ENCODE measurements around the gene CERS1.

Gene CERS1

GRCh38 chr19:18856385-18857126, 39.4 kb downstream of the CERS1 start:
- no peak for DNase-seq (ENCODE audit: low read depth in 3 of 3)

GRCh38 chr19:18855647-18856384, 40.1 kb downstream of the CERS1 start:
- no peak for DNase-seq (ENCODE audit: low read depth in 3 of 3)

- DNase-seq (ENCODE audit: low read depth in 3 of 3) = no peak
Observed at GRCh38 chr19:18854982-18855381, 41.0 kb downstream of the CERS1 start.

- DNase-seq (ENCODE audit: low read depth in 3 of 3) = no peak
Observed at GRCh38 chr19:18853755-18854427, 42.1 kb downstream of the CERS1 start.

GRCh38 chr19:18852648-18853047, 43.3 kb downstream of the CERS1 start:
- no peak for DNase-seq (ENCODE audit: low read depth in 3 of 3)

GRCh38 chr19:18851673-18852325, 44.2 kb downstream of the CERS1 start:
- DNase-seq (ENCODE audit: low read depth in 3 of 3) = no peak

GRCh38 chr19:18850471-18851375, 45.2 kb downstream of the CERS1 start:
- DNase-seq (ENCODE audit: low read depth in 3 of 3) = no peak

- DNase-seq (ENCODE audit: low read depth in 3 of 3) = no peak
Observed at GRCh38 chr19:18849838-18850400, 46.0 kb downstream of the CERS1 start.

GRCh38 chr19:18848878-18849661, 46.9 kb downstream of the CERS1 start:
- no peak for DNase-seq (ENCODE audit: low read depth in 3 of 3)

- DNase-seq (ENCODE audit: low read depth in 3 of 3) = no peak
Observed at GRCh38 chr19:18847549-18848463, 48.2 kb downstream of the CERS1 start.

GRCh38 chr19:18846862-18847548, 49.0 kb downstream of the CERS1 start:
- DNase-seq (ENCODE audit: low read depth in 3 of 3) = peak; percentile 41 to 56 (median 53)

GRCh38 chr19:18845961-18846360, 50.0 kb downstream of the CERS1 start:
- DNase-seq (ENCODE audit: low read depth in 3 of 3) = no peak

GRCh38 chr19:18844806-18845329, 51.1 kb downstream of the CERS1 start:
- no peak for DNase-seq (ENCODE audit: low read depth in 3 of 3)

GRCh38 chr19:18843960-18844359, 52.0 kb downstream of the CERS1 start:
- no peak for DNase-seq (ENCODE audit: low read depth in 3 of 3)

- DNase-seq (ENCODE audit: low read depth in 3 of 3) = no peak
Observed at GRCh38 chr19:18842166-18842565, 53.8 kb downstream of the CERS1 start.

GRCh38 chr19:18841400-18841799, 54.6 kb downstream of the CERS1 start:
- no peak for DNase-seq (ENCODE audit: low read depth in 3 of 3)

- no peak for DNase-seq (ENCODE audit: low read depth in 3 of 3)
Observed at GRCh38 chr19:18840288-18841267, 55.4 kb downstream of the CERS1 start.
